Aorta (tissue), 5 donors: ENCODE measurements around the gene ZC3H7B. TPM values are rescaled to one million over a fixed set of nuclear protein-coding genes. Genes with fewer than 3 reads are reported as not detected.

ENCODE experiments used
- ATAC-seq: fragments of 200-7000 bp; cut with Tn5 transposase; one replicate; pipeline ENCODE4 v1.9.1; 2022; ENCODE audit warnings: moderate library complexity; ENCODE audit not compliant: low FRiP score
- DNase-seq, 2 donors: peaks; one replicate each; pipeline ENCODE4 v3.0.0-alpha.2; 2020
- H3K27ac ChIP-seq, 2 donors: one replicate each; pipeline ENCODE4 v1.5.1; 2013; ENCODE audit warnings: low read length in 2 of 2, mild to moderate bottlenecking in 2 of 2, moderate library complexity in 2 of 2, control low read depth in 1 of 2, inconsistent platforms in 1 of 2, low read depth in 1 of 2
- H3K27me3 ChIP-seq, 2 donors: one replicate each; pipeline ENCODE4 v1.6.1; 2013; ENCODE audit warnings: control low read depth in 1 of 2, low read length in 1 of 2, mild to moderate bottlenecking in 1 of 2, moderate library complexity in 1 of 2; ENCODE audit not compliant: insufficient read depth in 2 of 2, control insufficient read depth in 1 of 2
- H3K36me3 ChIP-seq, 2 donors: one replicate each; pipeline ENCODE4 v1.6.1; 2013; ENCODE audit warnings: control low read depth in 1 of 2, low read length in 1 of 2, mild to moderate bottlenecking in 1 of 2; ENCODE audit not compliant: insufficient read depth in 2 of 2, control insufficient read depth in 1 of 2
- H3K4me1 ChIP-seq, 2 donors: one replicate each; pipeline ENCODE4 v1.6.1; 2013; ENCODE audit warnings: low read length in 2 of 2, control low read depth in 1 of 2, mild to moderate bottlenecking in 1 of 2, moderate library complexity in 1 of 2; ENCODE audit not compliant: insufficient read depth in 2 of 2, control insufficient read depth in 1 of 2
- H3K4me3 ChIP-seq, 2 donors: one replicate each; pipeline ENCODE4 v1.5.1; 2013; ENCODE audit warnings: low read length in 2 of 2, control low read depth in 1 of 2, mild to moderate bottlenecking in 1 of 2
- H3K9me3 ChIP-seq: one replicate; pipeline ENCODE4 v1.6.1; 2013; ENCODE audit warnings: mild to moderate bottlenecking, low read length; ENCODE audit not compliant: control insufficient read depth
- WGBS, 2 donors: extraction: QIAGEN DNeasy Blood & Tissue Kit; methylation state at CpG; one replicate each; pipeline ENCODE4 v1.1.7; 2013; 5-methylcytosine and 5-hydroxymethylcytosine counted together
- intact Hi-C, 2 donors: fragments of 100-400 bp; cut with DNase I; formaldehyde crosslinking; loops; one replicate each; pipeline versions ENCODE4 v1.14.2 to v1.15.0; 2022
- polyA plus RNA-seq, 2 donors: library from polyadenylated mRNA; stranded (reverse); fragments of 200-250 nt; gene quantifications; one replicate each; pipeline ENCODE4 v1.2.3, GENCODE V29; 2013
- total RNA-seq, 2 donors: library from RNA; stranded (reverse); fragmentation: NEBNext Ultra II Directional; extraction: Animal tissue kit (Norgen Biotek cat#: 25700); gene quantifications; one replicate each; pipeline ENCODE4 v1.2.1, GENCODE V29; 2021
- donor health status: healthy with polysubstance abuse.
- donor health status: Bipolar disorder and iron deficiency.
- donor health status: DM: no; HTN: no; CAD: no.
- donor health status: DM: no; HTN: no; CAD: no.
- donor health status: DM: yes; HTN: yes; CAD: no.

Gene ZC3H7B
- total and polyA plus RNA-seq, 4 donors = 14.8 to 50.0 (median 29.2) TPM

DNA sequence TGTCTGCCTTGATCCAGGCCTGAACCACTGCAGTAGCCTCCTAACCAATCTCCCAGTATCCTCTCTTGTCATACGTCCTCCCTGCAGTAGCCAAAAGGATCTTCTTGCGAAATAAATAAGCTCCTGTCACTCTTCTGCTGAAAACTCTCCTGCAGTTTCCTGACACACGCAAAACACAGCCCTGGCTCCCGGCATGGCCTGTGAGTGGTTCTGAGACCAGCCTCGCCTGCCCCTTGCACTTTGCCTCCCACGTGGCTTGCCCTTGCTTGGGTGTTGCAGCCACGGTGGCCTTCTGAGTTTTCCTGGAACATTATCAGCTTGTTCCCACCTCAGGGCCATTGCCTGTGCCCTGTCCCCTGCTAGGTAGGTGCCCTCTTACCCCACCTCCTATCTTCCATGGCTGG is 7.2 kb downstream of the ZC3H7B start:
- 80 to 81% methylated on average over 7 of the region's 7 CpGs for WGBS, 2 donors
- Histone ChIP-seq H3K4me1 (no peaks in the 10 kb centered on the region), H3K9me3 (no peaks in the 10 kb centered on the region), H3K27ac (no peak overlapping the region), H3K27me3 (no peaks in the 10 kb centered on the region), H3K4me3 (no peak overlapping the region), H3K36me3 (no peaks in the 10 kb centered on the region)
- ATAC-seq (peak; percentile 26), DNase-seq (no peak)
- intact Hi-C loops = no loop called here

GRCh38 chr22:41310336-41310735 is 9.0 kb downstream of the ZC3H7B start:
- H3K4me3 ChIP-seq = no peak overlapping the region
- intact Hi-C loops = no loop called here
- no peaks in the 10 kb centered on the region for H3K36me3 ChIP-seq
- H3K9me3 ChIP-seq = no peaks in the 10 kb centered on the region
- 67 to 71% methylated on average over 1 of the region's 1 CpG for WGBS, 2 donors
- no peaks in the 10 kb centered on the region for H3K27me3 ChIP-seq
- no peak overlapping the region for H3K27ac ChIP-seq
- ATAC-seq (no peak), DNase-seq (no peak)
- no peaks in the 10 kb centered on the region for H3K4me1 ChIP-seq

GRCh38 chr22:41311487-41311886 is 10.2 kb downstream of the ZC3H7B start:
- DNase-seq (no peak), ATAC-seq (no peak)
- H3K36me3 ChIP-seq = no peaks in the 10 kb centered on the region
- no peak overlapping the region for H3K4me3 ChIP-seq
- intact Hi-C loops = no loop called here
- no peaks in the 10 kb centered on the region for H3K9me3 ChIP-seq
- no peaks in the 10 kb centered on the region for H3K4me1 ChIP-seq
- 94% methylated on average over 5 of the region's 5 CpGs for WGBS, 2 donors
- no peak overlapping the region for H3K27ac ChIP-seq
- H3K27me3 ChIP-seq = no peaks in the 10 kb centered on the region

- Histone ChIP-seq H3K4me1 (no peaks in the 10 kb centered on the region), H3K4me3 (no peak overlapping the region), H3K9me3 (no peaks in the 10 kb centered on the region), H3K27ac (no peak overlapping the region), H3K27me3 (no peaks in the 10 kb centered on the region), H3K36me3 (no peaks in the 10 kb centered on the region)
- ATAC-seq = no peak
- 95 to 98% methylated on average over 8 of the region's 8 CpGs for WGBS, 2 donors
- intact Hi-C loops = no loop called here
- no peak for DNase-seq
Measured at GRCh38 chr22:41314821-41315220, 13.5 kb downstream of the ZC3H7B start.

- no peak for DNase-seq
- ATAC-seq = no peak
- 64 to 66% methylated on average over 1 of the region's 1 CpG for WGBS, 2 donors
Measured at GRCh38 chr22:41315586-41315985, 14.3 kb downstream of the ZC3H7B start.

DNA sequence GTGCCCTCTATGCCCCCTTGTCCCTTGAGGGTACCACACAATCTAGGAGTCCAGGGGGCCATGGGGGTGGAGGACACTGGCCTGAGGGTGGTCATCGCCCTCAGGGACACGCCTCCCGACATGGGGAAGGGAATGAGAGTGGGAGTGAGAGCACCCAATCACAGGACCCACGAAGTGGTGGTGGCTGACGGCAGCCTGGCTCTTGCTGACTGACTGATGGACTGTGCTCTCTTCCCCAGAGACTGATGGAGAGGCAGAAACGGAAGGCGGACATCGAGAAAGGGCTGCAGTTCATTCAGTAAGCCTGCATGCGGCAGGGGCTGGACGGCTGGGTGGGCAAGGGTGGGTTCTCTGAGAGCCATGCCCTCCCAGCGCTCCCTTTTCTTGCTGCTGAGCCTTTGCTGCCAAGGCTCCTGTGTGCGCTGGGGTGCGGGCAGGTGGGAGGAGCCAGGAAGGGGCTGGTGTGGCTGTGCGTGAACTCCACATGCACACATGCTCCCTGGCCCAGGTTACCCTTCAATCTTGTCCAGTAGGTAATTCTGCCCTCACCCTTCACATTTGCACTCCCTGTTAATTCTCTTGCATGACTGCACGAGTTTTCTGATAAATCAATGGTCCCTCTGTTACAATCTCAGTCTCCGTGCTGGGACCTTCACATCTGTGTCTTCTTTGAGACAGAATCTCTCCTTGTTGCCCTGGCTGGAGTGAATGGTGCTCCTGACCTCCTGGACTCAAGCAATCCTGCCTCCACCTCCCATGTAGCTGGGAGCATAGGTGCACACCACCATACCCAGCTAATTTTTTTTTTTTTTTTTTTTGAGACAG is 19.3 kb downstream of the ZC3H7B start:
- Histone ChIP-seq H3K27ac (no peak overlapping the region), H3K4me3 (no peak overlapping the region), H3K27me3 (no peaks in the 10 kb centered on the region), H3K9me3 (no peaks in the 10 kb centered on the region), H3K36me3 (peaks cover 0 to 2% of the 10 kb centered on the region in 2 donors), H3K4me1 (no peaks in the 10 kb centered on the region)
- intact Hi-C loops = no loop called here
- ATAC-seq (no peak), DNase-seq (no peak)
- 88 to 91% methylated on average over 16 of the region's 16 CpGs for WGBS, 2 donors

More at GRCh38 chr22:41315586-41315985, 14.3 kb downstream of the ZC3H7B start:
- Histone ChIP-seq H3K36me3 (no peaks in the 10 kb centered on the region), H3K27me3 (no peaks in the 10 kb centered on the region), H3K4me1 (no peaks in the 10 kb centered on the region), H3K9me3 (no peaks in the 10 kb centered on the region), H3K27ac (no peak overlapping the region), H3K4me3 (no peak overlapping the region)
- intact Hi-C loops = no loop called here

DNA sequence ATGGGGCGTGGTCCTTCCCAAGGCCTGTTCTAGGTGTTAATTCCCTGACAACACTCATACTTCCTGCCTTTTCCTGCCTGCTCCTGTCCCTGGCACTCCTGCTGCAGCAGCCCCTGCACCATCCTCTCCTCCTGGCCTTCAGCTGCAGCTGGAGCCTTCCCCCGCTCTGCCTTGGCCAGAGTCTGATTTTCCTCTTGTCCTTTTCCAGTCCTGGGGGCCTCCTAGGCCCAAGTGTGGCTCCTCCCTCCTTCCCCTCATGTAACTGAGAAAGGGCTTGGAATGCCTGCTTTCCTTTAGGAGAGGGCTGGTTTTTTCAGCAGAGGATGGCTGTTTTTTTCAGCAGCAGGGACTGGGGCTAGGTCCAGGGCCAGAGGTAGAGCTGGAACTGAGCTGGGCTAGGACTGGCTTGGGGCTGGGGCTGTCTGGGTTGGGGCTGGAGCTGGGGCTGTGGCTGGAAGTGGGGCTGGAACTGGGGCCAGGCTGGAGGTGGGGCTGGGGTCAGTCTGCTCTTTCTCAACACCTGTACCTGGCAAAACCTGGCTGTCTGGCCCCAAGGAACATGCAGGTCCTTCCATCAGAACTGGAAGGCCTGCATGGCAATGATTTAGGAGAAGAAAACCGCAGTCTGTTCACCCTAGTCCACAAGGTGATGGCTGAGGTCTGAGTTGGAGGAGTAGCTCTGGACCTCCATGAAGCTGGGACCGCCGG is 23.6 kb downstream of the ZC3H7B start:
- no peak for ATAC-seq

DNA sequence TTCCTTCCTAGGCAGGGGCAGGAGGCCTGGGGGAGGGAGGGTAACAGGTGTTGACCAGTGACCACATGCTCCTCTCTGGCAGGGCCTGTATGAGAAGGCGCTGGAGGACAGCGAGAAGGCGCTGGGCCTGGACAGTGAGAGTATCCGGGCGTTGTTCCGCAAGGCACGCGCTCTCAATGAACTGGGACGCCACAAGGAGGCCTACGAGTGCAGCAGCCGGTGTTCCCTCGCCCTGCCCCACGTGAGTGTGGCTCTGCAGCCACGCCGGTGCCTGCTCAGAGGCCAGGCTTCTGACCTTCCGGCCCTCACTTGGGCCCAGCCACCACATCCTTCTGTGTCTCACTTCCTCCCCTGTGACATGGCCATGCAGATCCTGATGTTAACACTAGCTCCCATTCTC is 25.8 kb downstream of the ZC3H7B start:
- ATAC-seq (peak; percentile 40), DNase-seq (no peak)
- H3K27me3 ChIP-seq = no peaks in the 10 kb centered on the region
- WGBS, 2 donors = 91 to 93% methylated on average over 16 of the region's 16 CpGs
- H3K27ac ChIP-seq = no peak overlapping the region
- intact Hi-C loops = no loop called here
- H3K9me3 ChIP-seq = no peaks in the 10 kb centered on the region
- H3K4me3 ChIP-seq = no peak overlapping the region
- H3K4me1 ChIP-seq = no peaks in the 10 kb centered on the region
- peaks cover 0 to 11% of the 10 kb centered on the region in 2 donors for H3K36me3 ChIP-seq

More for the DNA sequence above, 23.6 kb downstream of the ZC3H7B start:
- Histone ChIP-seq H3K27ac (no peak overlapping the region), H3K27me3 (no peaks in the 10 kb centered on the region), H3K9me3 (no peaks in the 10 kb centered on the region), H3K4me1 (no peaks in the 10 kb centered on the region), H3K4me3 (no peak overlapping the region), H3K36me3 (peaks cover 0 to 7% of the 10 kb centered on the region in 2 donors)
- intact Hi-C loops = no loop called here
- WGBS, 2 donors = 89 to 95% methylated on average over 5 of the region's 5 CpGs
- DNase-seq = no peak

GRCh38 chr22:41330169-41330568 is 28.8 kb downstream of the ZC3H7B start:
- ATAC-seq (no peak), DNase-seq (no peak)
- intact Hi-C loops = no loop called here
- Histone ChIP-seq H3K27me3 (no peaks in the 10 kb centered on the region), H3K4me3 (no peak overlapping the region), H3K9me3 (no peaks in the 10 kb centered on the region), H3K4me1 (no peaks in the 10 kb centered on the region), H3K27ac (no peak overlapping the region), H3K36me3 (peaks cover 0 to 12% of the 10 kb centered on the region in 2 donors)
- 95 to 96% methylated on average over 6 to 7 of the region's 7 CpGs for WGBS, 2 donors
